Neural progenitor cell (in vitro differentiated cells): ENCODE results near the gene ATP11A. TPM values are rescaled to one million over a fixed set of nuclear protein-coding genes. Genes with fewer than 3 reads are reported as not detected.
"Not testable (repeated sequence)": the region's sequence is repeated elsewhere in the genome, so short reads cannot be mapped to it uniquely, and the experiment has no call there.

Experiments
- DNase-seq: peaks from one replicate; pipeline ENCODE4 v3.0.0-alpha.2; 2016; ENCODE audit warnings: low spot score
- H2AFZ ChIP-seq: fragments of 200-600 bp; sonication (generic); replicated peaks from 2 replicates; pipeline ENCODE4 v1.6.1; 2016; ENCODE audit warnings: antibody characterized with exemption
- H3F3A ChIP-seq: fragments of 200-600 bp; sonication (generic); 2 replicates; pipeline ENCODE4 v1.6.1; 2016; ENCODE audit warnings: antibody characterized with exemption, low read depth
- H3K27ac ChIP-seq: fragments of 200-600 bp; sonication (generic); 2 replicates; pipeline ENCODE4 v1.5.1; 2016; ENCODE audit warnings: mild to moderate bottlenecking
- H3K27me3 ChIP-seq: fragments of 200-600 bp; sonication (generic); 2 replicates; pipeline ENCODE4 v1.6.1; 2016; ENCODE audit warnings: mild to moderate bottlenecking, moderate library complexity
- H3K36me3 ChIP-seq: fragments of 200-600 bp; sonication (generic); 2 replicates; pipeline ENCODE4 v1.5.1; 2016
- H3K4me1 ChIP-seq: fragments of 200-600 bp; sonication (generic); 2 replicates; pipeline ENCODE4 v1.6.1; 2016; ENCODE audit warnings: mixed run types
- H3K4me2 ChIP-seq: fragments of 200-600 bp; sonication (generic); 2 replicates; pipeline ENCODE4 v1.6.1; 2016
- H3K4me3 ChIP-seq: fragments of 200-600 bp; sonication (generic); 2 replicates; pipeline ENCODE4 v1.5.1; 2016
- H3K79me2 ChIP-seq: fragments of 200-600 bp; sonication (generic); 2 replicates; pipeline ENCODE4 v1.6.1; 2016; ENCODE audit warnings: low read depth
- H3K9ac ChIP-seq: fragments of 200-600 bp; sonication (generic); 2 replicates; pipeline ENCODE4 v1.6.1; 2016
- H3K9me3 ChIP-seq: fragments of 200-600 bp; sonication (generic); 2 replicates; pipeline ENCODE4 v1.5.1; 2016; ENCODE audit warnings: low read depth
- H4K20me1 ChIP-seq: fragments of 200-600 bp; sonication (generic); 2 replicates; pipeline ENCODE4 v1.6.1; 2016; ENCODE audit warnings: low read depth
- H3K27ac Mint-ChIP-seq: 3 replicates; pipeline ENCODE4 v1.8.0; 2021; ENCODE audit warnings: mixed read lengths
- H3K27me3 Mint-ChIP-seq: 2 replicates; pipeline ENCODE4 v1.8.0; 2022; ENCODE audit warnings: low read depth, mild to moderate bottlenecking, inconsistent platforms, moderate library complexity, mixed read lengths; ENCODE audit not compliant: insufficient read depth
- H3K36me3 Mint-ChIP-seq: 3 replicates; pipeline ENCODE4 v1.8.0; 2021; ENCODE audit warnings: mixed read lengths
- H3K4me1 Mint-ChIP-seq: 3 replicates; pipeline ENCODE4 v1.8.0; 2021; ENCODE audit warnings: mixed read lengths
- H3K4me3 Mint-ChIP-seq: 3 replicates; pipeline ENCODE4 v1.8.0; 2021; ENCODE audit warnings: mild to moderate bottlenecking, moderate library complexity, mixed read lengths
- H3K9me3 Mint-ChIP-seq: 3 replicates; pipeline ENCODE4 v1.8.0; 2020; ENCODE audit warnings: mixed read lengths
- EZH2 ChIP-seq: fragments of 200-600 bp; sonication (generic); IDR thresholded peaks from 2 replicates; pipeline ENCODE4 v1.6.1; 2017; ENCODE audit warnings: antibody characterized with exemption, mild to moderate bottlenecking, moderate library complexity
- EZH2phosphoT487 ChIP-seq: fragments of 200-600 bp; sonication (generic); IDR thresholded peaks from 2 replicates; pipeline ENCODE4 v1.6.1; 2017; ENCODE audit warnings: antibody characterized with exemption
- total RNA-seq: library from RNA; depleted of rRNA; stranded (reverse); fragments of >200 nt; gene quantifications from 2 replicates; pipeline ENCODE4 v1.2.3, GENCODE V29; 2015; ENCODE audit warnings: low replicate concordance
- TF ChIP-seq, protein P1 (sequence below): fragments of 200-600 bp; sonication (generic); IDR thresholded peaks from 2 replicates; pipeline ENCODE4 v1.5.1; 2017; ENCODE audit warnings: antibody characterized with exemption, mild to moderate bottlenecking

Gene ATP11A
- total RNA-seq, 1 donor from 2014 or later, result 12.6 TPM

DNA sequence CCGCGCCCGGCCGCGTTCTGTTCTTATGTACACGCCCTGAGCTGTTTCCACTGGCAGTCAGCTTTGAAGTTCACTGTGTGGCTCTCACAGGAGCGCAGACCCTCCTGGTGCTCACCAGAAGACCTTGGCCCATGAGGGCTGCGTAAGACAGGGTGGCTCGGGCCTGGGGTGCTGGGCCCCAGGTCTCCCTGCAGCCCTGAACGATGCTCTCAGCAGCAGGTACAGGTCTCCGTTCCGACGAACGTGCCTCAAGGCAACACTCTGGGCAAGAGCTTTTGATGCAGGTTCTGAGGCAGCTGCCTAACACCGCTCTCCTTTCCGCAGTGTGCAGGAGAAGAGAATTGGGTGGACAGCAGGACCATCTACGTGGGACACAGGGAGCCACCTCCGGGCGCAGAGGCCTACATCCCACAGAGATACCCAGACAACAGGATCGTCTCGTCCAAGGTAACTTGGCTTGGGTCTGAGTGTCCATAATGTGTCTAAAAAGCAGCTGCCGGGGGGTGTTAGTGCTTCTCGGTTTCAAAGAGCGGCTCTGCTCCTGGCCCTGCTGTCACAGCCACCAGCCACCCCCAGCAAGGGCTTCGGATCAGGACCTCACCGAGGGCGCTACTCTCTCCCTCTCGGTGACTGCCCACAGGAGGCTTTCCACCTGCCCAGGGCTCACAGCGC lies 95.1 kb downstream of the ATP11A start:
- Histone ChIP-seq H3K9me3 (no peaks in the 10 kb centered on the region), H4K20me1 (peaks cover 16% of the 10 kb centered on the region), H3K36me3 (no peaks in the 10 kb centered on the region), H3K4me3 (no peak overlapping the region), H3K4me2 (no peak overlapping the region), H3K9ac (no peak overlapping the region), H3K4me1 (peaks cover 17% of the 10 kb centered on the region), H3F3A (peaks cover 28% of the 10 kb centered on the region), H3K27me3 (no peaks in the 10 kb centered on the region), H2AFZ (no peak overlapping the region), H3K79me2 (peaks cover 21% of the 10 kb centered on the region), H3K27ac (no peak overlapping the region)
- Mint-ChIP-seq H3K4me3 (no peak overlapping the region), H3K9me3 (peaks cover 10% of the 10 kb centered on the region), H3K27ac (peak overlapping the region; percentile 82), H3K36me3 (peaks cover 23% of the 10 kb centered on the region), H3K4me1 (peaks cover 40% of the 10 kb centered on the region), H3K27me3 (peaks cover 4% of the 10 kb centered on the region)
- no peak for DNase-seq
- no peak for TF ChIP-seq EZH2
- TF ChIP-seq EZH2phosphoT487, result no peak
- TF ChIP-seq, protein P1, sequence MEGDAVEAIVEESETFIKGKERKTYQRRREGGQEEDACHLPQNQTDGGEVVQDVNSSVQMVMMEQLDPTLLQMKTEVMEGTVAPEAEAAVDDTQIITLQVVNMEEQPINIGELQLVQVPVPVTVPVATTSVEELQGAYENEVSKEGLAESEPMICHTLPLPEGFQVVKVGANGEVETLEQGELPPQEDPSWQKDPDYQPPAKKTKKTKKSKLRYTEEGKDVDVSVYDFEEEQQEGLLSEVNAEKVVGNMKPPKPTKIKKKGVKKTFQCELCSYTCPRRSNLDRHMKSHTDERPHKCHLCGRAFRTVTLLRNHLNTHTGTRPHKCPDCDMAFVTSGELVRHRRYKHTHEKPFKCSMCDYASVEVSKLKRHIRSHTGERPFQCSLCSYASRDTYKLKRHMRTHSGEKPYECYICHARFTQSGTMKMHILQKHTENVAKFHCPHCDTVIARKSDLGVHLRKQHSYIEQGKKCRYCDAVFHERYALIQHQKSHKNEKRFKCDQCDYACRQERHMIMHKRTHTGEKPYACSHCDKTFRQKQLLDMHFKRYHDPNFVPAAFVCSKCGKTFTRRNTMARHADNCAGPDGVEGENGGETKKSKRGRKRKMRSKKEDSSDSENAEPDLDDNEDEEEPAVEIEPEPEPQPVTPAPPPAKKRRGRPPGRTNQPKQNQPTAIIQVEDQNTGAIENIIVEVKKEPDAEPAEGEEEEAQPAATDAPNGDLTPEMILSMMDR, result no peak

- Histone ChIP-seq H3K27me3 (no peaks in the 10 kb centered on the region), H3K27ac (no peak overlapping the region), H3K36me3 (no peaks in the 10 kb centered on the region), H3K4me1 (peaks cover 12% of the 10 kb centered on the region), H3K4me2 (no peak overlapping the region), H3K79me2 (peaks cover 21% of the 10 kb centered on the region), H4K20me1 (peaks cover 16% of the 10 kb centered on the region), H3K4me3 (no peak overlapping the region), H2AFZ (no peak overlapping the region), H3K9me3 (no peaks in the 10 kb centered on the region), H3F3A (peaks cover 22% of the 10 kb centered on the region), H3K9ac (no peak overlapping the region)
- H3K36me3 Mint-ChIP-seq, result peaks cover 21% of the 10 kb centered on the region
- peaks cover 4% of the 10 kb centered on the region for H3K27me3 Mint-ChIP-seq
- peaks cover 36% of the 10 kb centered on the region for H3K4me1 Mint-ChIP-seq
- no peak overlapping the region for H3K4me3 Mint-ChIP-seq
- DNase-seq, result no peak
- peaks cover 10% of the 10 kb centered on the region for H3K9me3 Mint-ChIP-seq
- peak overlapping the region; percentile 82 for H3K27ac Mint-ChIP-seq
- no peak for TF ChIP-seq EZH2phosphoT487
Observed at GRCh38 chr13:112785483-112785856, 95.6 kb downstream of the ATP11A start.

- not testable (repeated sequence) for H3K9ac ChIP-seq, H4K20me1 ChIP-seq, H3K4me3 ChIP-seq, H2AFZ ChIP-seq, H3K36me3 ChIP-seq, H3K27me3 Mint-ChIP-seq, H3K9me3 ChIP-seq, H3K4me1 ChIP-seq, H3K27me3 ChIP-seq, H3K79me2 ChIP-seq, H3K27ac ChIP-seq, H3K4me2 ChIP-seq, H3K4me3 Mint-ChIP-seq, DNase-seq, H3K27ac Mint-ChIP-seq
- peaks cover 19% of the 10 kb centered on the region for H3F3A ChIP-seq
- Mint-ChIP-seq H3K36me3 (peaks cover 20% of the 10 kb centered on the region), H3K4me1 (peaks cover 27% of the 10 kb centered on the region), H3K9me3 (peaks cover 10% of the 10 kb centered on the region)
Observed at GRCh38 chr13:112786810-112787209, 97.0 kb downstream of the ATP11A start.

GRCh38 chr13:112790735-112791641 lies 101.2 kb downstream of the ATP11A start:
- H3K4me2 ChIP-seq, result no peak overlapping the region
- Mint-ChIP-seq H3K27me3 (peaks cover 3% of the 10 kb centered on the region), H3K9me3 (peaks cover 10% of the 10 kb centered on the region), H3K4me3 (peak overlapping the region; percentile 55), H3K36me3 (peaks cover 29% of the 10 kb centered on the region), H3K4me1 (peaks cover 2% of the 10 kb centered on the region), H3K27ac (no peak overlapping the region)
- H3K4me3 ChIP-seq, result no peak overlapping the region
- TF ChIP-seq, protein P1, result no peak
- no peak for TF ChIP-seq EZH2phosphoT487
- TF ChIP-seq EZH2, result no peak
- H3F3A ChIP-seq, result peaks cover 19% of the 10 kb centered on the region
- no peaks in the 10 kb centered on the region for H3K36me3 ChIP-seq
- DNase-seq, result no peak
- no peak overlapping the region for H2AFZ ChIP-seq
- no peaks in the 10 kb centered on the region for H3K9me3 ChIP-seq
- no peaks in the 10 kb centered on the region for H3K27me3 ChIP-seq
- no peaks in the 10 kb centered on the region for H4K20me1 ChIP-seq
- no peak overlapping the region for H3K27ac ChIP-seq
- H3K9ac ChIP-seq, result no peak overlapping the region
- H3K4me1 ChIP-seq, result no peaks in the 10 kb centered on the region
- H3K79me2 ChIP-seq, result no peaks in the 10 kb centered on the region
